Breast epithelium (tissue), 4 donors: ENCODE measurements around the gene HOOK2. TPM values are rescaled to one million over a fixed set of nuclear protein-coding genes. Genes with fewer than 3 reads are reported as not detected.

ENCODE experiments used
- DNase-seq, 2 donors: peaks; one replicate each; pipeline ENCODE4 v3.0.0-alpha.2; 2019; ENCODE audit warnings: low spot score in 2 of 2
- H3K27ac ChIP-seq, 2 donors: fragments of 200-600 bp; sonication (generic) in 1 of 2; one replicate each; pipeline ENCODE4 v1.5.1; 2016 to 2019; ENCODE audit warnings: mild to moderate bottlenecking in 1 of 2
- H3K27me3 ChIP-seq, 2 donors: fragments of 200-600 bp; sonication (generic) in 1 of 2; one replicate each; pipeline versions ENCODE4 v1.5.1 to v1.6.0; 2017 to 2019; ENCODE audit warnings: control low read depth in 1 of 2, mild to moderate bottlenecking in 1 of 2
- H3K36me3 ChIP-seq: fragments of 200-600 bp; one replicate; pipeline ENCODE4 v1.5.1; 2019
- H3K4me1 ChIP-seq, 2 donors: fragments of 200-600 bp; sonication (generic); one replicate each; pipeline ENCODE4 v1.5.1; 2016 to 2019; ENCODE audit warnings: control low read depth in 1 of 2
- H3K4me3 ChIP-seq, 3 donors: fragments of 200-600 bp; sonication (generic); 1 replicate in 2 of 3; 2 replicates in 1 of 3; pipeline ENCODE4 v1.5.1; 2016 to 2019; ENCODE audit warnings: mild to moderate bottlenecking in 3 of 3, moderate library complexity in 2 of 3
- H3K9me3 ChIP-seq, 2 donors: fragments of 200-600 bp; sonication (generic) in 1 of 2; one replicate each; pipeline ENCODE4 v1.5.1; 2016 to 2019; ENCODE audit warnings: control low read depth in 1 of 2
- POLR2A ChIP-seq: fragments of 450-650 bp; IDR thresholded peaks from one replicate; pipeline ENCODE4 v1.6.1; 2016; ENCODE audit warnings: antibody characterized with exemption, mild to moderate bottlenecking, moderate library complexity
- POLR2AphosphoS5 ChIP-seq, 3 donors: sonication (generic); formaldehyde crosslinking; IDR thresholded peaks; one replicate each; pipeline ENCODE4 v1.6.1; 2017; ENCODE audit warnings: antibody characterized with exemption in 3 of 3
- intact Hi-C: fragments of 100-400 bp; cut with DNase I; formaldehyde crosslinking; loops from one replicate; pipeline ENCODE4 v1.15.1; 2023; ENCODE audit warnings: low total_unique reads
- total RNA-seq, 3 donors: library from RNA; depleted of rRNA; stranded (reverse); fragments of >200 nt; gene quantifications; one replicate each; pipeline ENCODE4 v1.1.0, GENCODE V29; 2016
- TF ChIP-seq, protein P1 (sequence below), 3 donors: fragments of 450-650 bp; IDR thresholded peaks; one replicate each; pipeline ENCODE4 v1.5.1; 2016 to 2017; ENCODE audit warnings: antibody characterized with exemption in 3 of 3, mild to moderate bottlenecking in 3 of 3, moderate library complexity in 3 of 3

HOOK2 gene
- total RNA-seq, 3 donors from 2014 or later: 45.8 to 101 (median 98.6) TPM

DNA sequence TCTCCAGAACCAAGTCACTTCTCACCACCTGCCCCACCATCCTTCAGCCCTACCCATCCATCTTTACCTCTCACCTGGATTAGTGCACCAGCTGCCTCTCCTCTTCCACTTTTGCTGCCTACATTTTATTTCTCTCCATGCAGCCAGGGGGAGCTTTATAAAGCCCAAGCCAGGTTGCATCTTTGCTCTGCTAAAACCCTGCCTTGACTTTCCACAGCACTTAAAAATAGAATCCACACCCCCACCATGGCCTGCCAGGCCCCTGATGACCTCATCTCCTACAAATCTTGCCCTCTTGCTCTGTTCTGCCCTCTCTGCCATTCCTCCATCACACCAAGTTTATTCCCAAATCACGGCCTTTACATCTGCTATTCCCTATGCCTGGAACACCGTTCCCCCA lies 1.8 kb downstream of the HOOK2 start:
- Histone ChIP-seq H3K27ac (no peak overlapping the region), H3K27me3 (no peaks in the 10 kb centered on the region), H3K36me3 (no peaks in the 10 kb centered on the region), H3K9me3 (no peaks in the 10 kb centered on the region), H3K4me3 (no peak overlapping the region), H3K4me1 (no peaks in the 10 kb centered on the region)
- intact Hi-C loops: no loop called here
- DNase-seq: no peak
- TF ChIP-seq POLR2A (no peak), POLR2AphosphoS5 (IDR thresholded peaks at IDR 0.05) (no peak)
- TF ChIP-seq, protein P1, sequence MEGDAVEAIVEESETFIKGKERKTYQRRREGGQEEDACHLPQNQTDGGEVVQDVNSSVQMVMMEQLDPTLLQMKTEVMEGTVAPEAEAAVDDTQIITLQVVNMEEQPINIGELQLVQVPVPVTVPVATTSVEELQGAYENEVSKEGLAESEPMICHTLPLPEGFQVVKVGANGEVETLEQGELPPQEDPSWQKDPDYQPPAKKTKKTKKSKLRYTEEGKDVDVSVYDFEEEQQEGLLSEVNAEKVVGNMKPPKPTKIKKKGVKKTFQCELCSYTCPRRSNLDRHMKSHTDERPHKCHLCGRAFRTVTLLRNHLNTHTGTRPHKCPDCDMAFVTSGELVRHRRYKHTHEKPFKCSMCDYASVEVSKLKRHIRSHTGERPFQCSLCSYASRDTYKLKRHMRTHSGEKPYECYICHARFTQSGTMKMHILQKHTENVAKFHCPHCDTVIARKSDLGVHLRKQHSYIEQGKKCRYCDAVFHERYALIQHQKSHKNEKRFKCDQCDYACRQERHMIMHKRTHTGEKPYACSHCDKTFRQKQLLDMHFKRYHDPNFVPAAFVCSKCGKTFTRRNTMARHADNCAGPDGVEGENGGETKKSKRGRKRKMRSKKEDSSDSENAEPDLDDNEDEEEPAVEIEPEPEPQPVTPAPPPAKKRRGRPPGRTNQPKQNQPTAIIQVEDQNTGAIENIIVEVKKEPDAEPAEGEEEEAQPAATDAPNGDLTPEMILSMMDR (IDR thresholded peaks at IDR 0.05): no peak

DNA sequence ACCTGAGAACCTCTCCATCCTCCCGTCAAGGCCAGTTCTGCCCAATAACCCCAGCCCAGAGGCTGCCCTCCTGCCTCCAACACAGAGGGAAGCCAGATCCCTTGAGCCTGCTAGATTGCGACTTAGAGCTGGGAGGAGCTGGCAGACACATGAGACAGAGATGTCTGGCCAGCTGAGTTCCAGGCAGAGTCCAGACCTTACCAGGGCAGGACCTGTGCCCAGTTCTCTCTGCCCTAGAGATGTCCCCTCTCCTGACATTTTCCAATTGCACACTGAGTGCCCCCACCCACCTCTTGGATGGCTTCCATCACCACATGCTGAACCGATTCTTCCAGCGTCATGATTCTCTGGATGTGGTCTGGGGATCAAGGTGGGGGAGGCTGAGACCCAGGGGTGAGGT lies 3.0 kb downstream of the HOOK2 start:
- no peaks in the 10 kb centered on the region for H3K36me3 ChIP-seq
- no peaks in the 10 kb centered on the region for H3K27me3 ChIP-seq
- TF ChIP-seq POLR2A: no peak
- TF ChIP-seq, protein P1 (IDR thresholded peaks at IDR 0.05): no peak
- no peak for TF ChIP-seq POLR2AphosphoS5 (IDR thresholded peaks at IDR 0.05)
- no peak overlapping the region for H3K4me3 ChIP-seq
- intact Hi-C loops: no loop called here
- no peaks in the 10 kb centered on the region for H3K4me1 ChIP-seq
- H3K27ac ChIP-seq: no peak overlapping the region
- no peak for DNase-seq
- no peaks in the 10 kb centered on the region for H3K9me3 ChIP-seq

DNA sequence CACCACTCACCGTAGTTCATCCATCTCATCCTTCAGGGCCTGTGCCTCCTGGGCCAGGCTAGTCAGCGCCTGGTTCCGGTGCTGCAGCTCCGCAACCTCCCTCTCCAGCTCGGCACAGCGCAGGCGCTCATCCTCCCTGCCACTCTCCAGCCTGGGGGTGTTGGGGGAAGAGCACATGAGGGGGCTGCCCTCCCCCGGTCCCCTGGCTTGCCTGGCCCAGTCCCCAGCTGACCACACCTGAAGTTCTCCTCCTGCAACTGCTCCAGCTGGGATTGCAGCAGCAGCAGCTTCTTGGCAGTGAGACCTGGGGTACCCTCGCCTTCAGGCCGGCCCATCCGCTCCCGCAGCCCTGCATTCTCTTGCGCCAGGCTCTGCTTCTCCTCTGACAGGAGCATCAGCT lies 4.4 kb downstream of the HOOK2 start:
- no peak overlapping the region for H3K4me3 ChIP-seq
- intact Hi-C loops: no loop called here
- DNase-seq: no peak
- no peak overlapping the region for H3K27ac ChIP-seq
- H3K27me3 ChIP-seq: no peaks in the 10 kb centered on the region
- H3K36me3 ChIP-seq: no peaks in the 10 kb centered on the region
- no peaks in the 10 kb centered on the region for H3K9me3 ChIP-seq
- H3K4me1 ChIP-seq: no peaks in the 10 kb centered on the region
- TF ChIP-seq POLR2AphosphoS5 (IDR thresholded peaks at IDR 0.05) (no peak), POLR2A (no peak)
- TF ChIP-seq, protein P1 (IDR thresholded peaks at IDR 0.05): no peak

DNA sequence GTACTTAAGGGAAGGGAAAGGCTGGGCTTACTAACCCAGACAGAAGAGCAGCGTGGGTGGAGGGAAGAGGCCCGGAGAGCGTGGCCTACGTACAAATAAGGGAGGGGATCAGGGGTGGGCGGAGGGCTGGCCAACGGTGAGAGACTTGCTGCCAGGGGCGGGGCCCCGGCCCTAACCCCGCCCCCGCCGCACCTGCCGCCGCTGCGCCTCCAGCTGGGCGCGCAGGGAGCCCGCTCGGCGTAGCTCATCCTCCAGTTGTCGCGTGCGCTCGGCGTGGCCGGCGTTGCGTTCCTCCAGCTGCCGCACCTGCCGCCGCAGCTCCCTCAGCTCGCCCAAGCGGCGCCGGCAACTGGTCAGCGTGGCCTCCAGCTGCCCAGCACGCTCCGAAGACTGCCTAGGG lies 5.7 kb downstream of the HOOK2 start:
- Histone ChIP-seq H3K4me1 (no peaks in the 10 kb centered on the region), H3K4me3 (no peak overlapping the region), H3K27me3 (no peaks in the 10 kb centered on the region), H3K9me3 (no peaks in the 10 kb centered on the region), H3K27ac (no peak overlapping the region), H3K36me3 (no peaks in the 10 kb centered on the region)
- no peak for DNase-seq
- intact Hi-C loops: loop anchor here (5.0 to 10.0 kb wide), 2 partner anchors 38 to 75 kb away; partner anchors contain the start of gene RNASEH2A
- TF ChIP-seq POLR2A (no peak), POLR2AphosphoS5 (IDR thresholded peaks at IDR 0.05) (no peak)
- TF ChIP-seq, protein P1 (IDR thresholded peaks at IDR 0.05): no peak

DNA sequence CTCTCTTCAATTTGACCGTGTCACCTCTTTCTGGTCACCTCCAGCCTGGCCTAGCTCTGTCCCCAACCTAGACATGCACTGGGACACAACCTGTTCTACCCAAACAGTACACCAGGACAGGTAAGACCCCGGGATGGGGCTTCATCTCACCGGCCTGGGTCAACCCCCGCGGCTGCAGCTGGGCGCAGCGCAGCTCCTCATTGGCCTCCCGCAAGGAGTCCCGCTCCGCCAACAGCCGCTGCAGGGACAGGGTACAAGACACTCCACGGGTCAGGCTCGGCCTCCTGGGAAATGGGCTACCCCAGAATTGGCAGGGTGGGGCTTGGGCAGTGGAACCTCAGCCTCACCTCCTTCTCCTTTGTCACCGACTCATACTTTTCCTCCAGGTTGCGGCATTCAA lies 7.7 kb downstream of the HOOK2 start:
- Histone ChIP-seq H3K36me3 (no peaks in the 10 kb centered on the region), H3K9me3 (no peaks in the 10 kb centered on the region), H3K27ac (no peak overlapping the region), H3K4me3 (no peak overlapping the region), H3K27me3 (no peaks in the 10 kb centered on the region), H3K4me1 (no peaks in the 10 kb centered on the region)
- no peak for DNase-seq
- intact Hi-C loops: loop anchor here (5.0 to 10.0 kb wide), 2 partner anchors 40 to 77 kb away; partner anchors contain the start of gene RNASEH2A
- TF ChIP-seq, protein P1 (IDR thresholded peaks at IDR 0.05): no peak
- TF ChIP-seq POLR2A (no peak), POLR2AphosphoS5 (IDR thresholded peaks at IDR 0.05) (no peak)
